ENCODE results near the gene HPD. TPM values are rescaled to one million over a fixed set of nuclear protein-coding genes. Genes with fewer than 3 reads are reported as not detected.

Gene HPD
- polyA plus RNA-seq, 6 donors from 2014 or later, result not detected

DNA sequence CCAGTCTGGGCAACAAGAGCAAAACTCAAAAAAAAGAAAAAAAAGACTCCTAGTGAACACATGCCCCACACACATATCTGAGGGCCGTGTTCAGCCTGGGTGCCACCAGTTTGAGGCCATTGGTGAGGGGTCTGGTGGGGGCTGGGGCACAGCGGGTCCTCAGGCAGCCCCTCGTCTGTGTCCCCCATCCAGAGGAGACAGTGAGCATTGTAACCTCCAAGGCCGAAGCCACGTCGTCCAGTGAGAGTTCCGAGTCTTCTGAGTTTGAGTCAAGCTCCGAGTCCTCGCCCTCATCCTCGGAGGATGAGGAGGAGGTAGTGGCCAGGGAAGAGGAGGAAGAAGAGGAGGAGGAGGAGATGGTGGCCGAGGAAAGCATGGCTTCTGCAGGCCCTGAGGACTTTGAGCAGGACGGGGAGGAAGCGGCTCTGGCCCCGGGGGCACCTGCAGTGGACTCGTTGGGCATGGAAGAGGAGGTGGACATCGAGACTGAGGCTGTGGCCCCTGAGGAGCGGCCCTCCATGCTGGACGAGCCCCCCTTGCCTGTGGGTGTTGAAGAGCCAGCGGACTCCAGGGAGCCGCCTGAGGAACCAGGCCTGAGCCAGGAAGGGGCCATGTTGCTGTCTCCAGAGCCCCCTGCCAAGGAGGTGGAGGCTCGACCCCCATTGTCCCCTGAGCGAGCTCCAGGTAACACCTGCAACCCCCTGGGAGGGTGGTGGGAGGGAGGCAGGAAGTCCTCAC lies 39.3 kb downstream of the HPD start:
- ATAC-seq (ENCODE audit: low read depth in 2 of 2) (no peak), DNase-seq (no peak)
- Mint-ChIP-seq H3K27ac (peak overlapping the region in 3 of 6 donors; percentile 16 to 23 (median 19)), H3K36me3 (peaks cover 0 to 14% of the 10 kb centered on the region in 2 donors), H3K4me3 (no peak overlapping the region), H3K9me3 (no peaks in the 10 kb centered on the region), H3K4me1 (peaks cover 0 to 9% (median 4%) of the 10 kb centered on the region in 3 donors), H3K27me3 (no peaks in the 10 kb centered on the region)

DNA sequence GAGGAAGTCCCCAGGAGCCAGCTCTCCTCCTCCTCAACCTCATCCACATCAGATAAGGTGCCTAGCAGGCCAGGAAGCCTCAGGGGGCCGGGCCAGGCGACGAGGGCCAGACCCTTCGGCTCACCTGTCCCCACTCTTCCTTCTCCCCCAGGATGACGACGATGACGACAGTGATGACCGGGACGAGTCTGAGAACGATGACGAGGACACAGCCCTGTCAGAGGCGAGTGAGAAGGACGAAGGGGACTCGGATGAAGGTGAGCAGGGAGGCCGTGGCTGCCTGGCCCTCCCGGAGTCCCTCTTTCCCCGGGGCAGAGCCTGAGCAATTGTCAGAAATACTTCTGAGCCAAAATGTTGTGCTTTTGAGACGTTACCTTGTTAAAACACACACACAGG lies 41.0 kb downstream of the HPD start:
- H3K4me3 Mint-ChIP-seq, result no peak overlapping the region
- ATAC-seq (ENCODE audit: low read depth in 2 of 2), result no peak
- no peaks in the 10 kb centered on the region for H3K27me3 Mint-ChIP-seq
- peaks cover 0 to 14% of the 10 kb centered on the region in 2 donors for H3K36me3 Mint-ChIP-seq
- H3K27ac Mint-ChIP-seq, result no peak overlapping the region
- no peak for DNase-seq
- peaks cover 13 to 21% (median 13%) of the 10 kb centered on the region in 3 donors for H3K4me1 Mint-ChIP-seq
- no peaks in the 10 kb centered on the region for H3K9me3 Mint-ChIP-seq

DNA sequence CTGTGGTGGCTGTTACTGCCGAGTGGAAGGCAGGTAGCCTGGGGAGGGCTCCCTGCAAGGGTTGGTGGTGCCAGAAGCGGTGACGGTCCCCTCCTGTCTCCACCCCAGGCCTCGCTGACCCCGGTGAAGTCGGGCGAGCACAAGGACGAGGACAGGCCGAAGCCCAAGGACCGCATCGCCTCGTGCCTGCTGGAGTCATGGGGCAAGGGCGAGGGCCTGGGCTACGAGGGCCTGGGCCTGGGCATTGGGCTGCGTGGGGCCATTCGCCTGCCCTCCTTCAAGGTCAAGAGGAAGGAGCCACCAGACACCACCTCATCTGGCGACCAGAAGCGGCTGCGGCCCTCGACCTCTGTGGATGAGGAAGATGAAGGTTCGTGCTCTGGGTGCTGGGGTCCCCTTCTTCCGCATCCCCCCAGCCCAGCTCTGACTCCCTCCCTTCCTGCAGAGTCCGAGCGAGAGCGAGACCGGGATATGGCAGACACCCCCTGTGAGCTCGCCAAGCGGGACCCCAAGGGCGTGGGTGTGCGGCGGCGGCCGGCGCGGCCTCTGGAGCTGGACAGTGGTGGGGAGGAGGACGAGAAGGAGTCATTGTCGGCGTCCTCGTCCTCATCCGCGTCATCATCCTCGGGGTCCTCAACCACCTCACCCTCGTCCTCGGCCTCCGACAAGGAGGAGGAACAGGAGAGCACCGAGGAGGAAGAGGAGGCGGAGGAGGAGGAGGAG lies 41.6 kb downstream of the HPD start:
- DNase-seq, result no peak
- H3K36me3 Mint-ChIP-seq, result peaks cover 0 to 14% of the 10 kb centered on the region in 2 donors
- H3K9me3 Mint-ChIP-seq, result no peaks in the 10 kb centered on the region
- no peaks in the 10 kb centered on the region for H3K27me3 Mint-ChIP-seq
- no peak for ATAC-seq (ENCODE audit: low read depth in 2 of 2)
- no peak overlapping the region for H3K27ac Mint-ChIP-seq
- H3K4me3 Mint-ChIP-seq, result no peak overlapping the region
- peaks cover 17 to 24% (median 17%) of the 10 kb centered on the region in 3 donors for H3K4me1 Mint-ChIP-seq

DNA sequence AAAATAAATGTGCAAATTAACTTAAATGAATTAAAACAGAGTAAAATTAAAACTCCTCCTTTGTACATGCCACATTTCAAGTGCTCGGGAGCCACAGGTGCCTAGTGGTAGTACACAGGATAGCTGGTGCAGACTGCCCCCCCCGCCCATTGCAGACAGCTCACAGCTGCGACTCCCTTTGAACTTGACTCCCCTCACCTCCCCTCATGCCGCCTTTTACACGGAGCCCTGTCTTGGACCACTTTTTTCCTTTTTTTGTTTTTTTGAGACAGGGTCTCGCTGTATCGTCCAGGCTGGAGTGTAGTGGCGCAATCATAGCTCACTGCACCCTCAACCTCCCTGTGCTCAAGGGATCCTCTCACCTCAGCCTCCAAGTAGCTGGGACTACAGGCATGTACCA lies 43.4 kb downstream of the HPD start:
- DNase-seq, result no peak
- Mint-ChIP-seq H3K27ac (peak overlapping the region in 1 of 6 donors; percentile 35), H3K4me3 (peak overlapping the region in 2 of 8 donors; percentile 15 to 61), H3K27me3 (no peaks in the 10 kb centered on the region), H3K36me3 (peaks cover 0 to 14% of the 10 kb centered on the region in 2 donors), H3K4me1 (peaks cover 30 to 36% (median 31%) of the 10 kb centered on the region in 3 donors), H3K9me3 (no peaks in the 10 kb centered on the region)
- no peak for ATAC-seq (ENCODE audit: low read depth in 2 of 2)

DNA sequence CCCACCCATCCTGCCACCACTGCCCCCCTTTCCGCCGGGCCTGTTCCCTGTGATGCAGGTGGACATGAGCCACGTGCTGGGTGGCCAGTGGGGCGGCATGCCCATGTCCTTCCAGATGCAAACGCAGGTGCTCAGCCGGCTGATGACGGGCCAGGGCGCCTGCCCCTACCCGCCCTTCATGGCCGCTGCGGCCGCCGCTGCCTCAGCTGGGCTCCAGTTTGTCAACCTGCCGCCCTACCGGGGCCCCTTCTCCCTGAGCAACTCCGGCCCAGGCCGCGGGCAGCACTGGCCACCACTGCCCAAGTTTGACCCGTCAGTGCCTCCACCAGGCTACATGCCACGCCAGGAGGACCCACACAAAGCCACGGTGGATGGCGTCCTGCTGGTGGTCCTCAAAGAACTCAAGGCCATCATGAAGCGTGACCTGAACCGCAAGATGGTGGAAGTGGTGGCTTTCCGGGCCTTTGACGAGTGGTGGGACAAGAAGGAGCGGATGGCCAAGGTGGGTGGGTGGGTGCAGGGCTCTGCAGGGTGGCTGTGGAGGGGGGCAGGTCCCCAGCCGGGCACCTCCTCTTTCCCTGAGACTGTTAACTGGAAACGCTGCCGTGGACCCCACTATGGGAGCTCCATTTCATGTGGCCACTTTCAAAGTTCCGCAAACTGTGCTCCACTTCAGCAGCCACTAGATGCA lies 44.1 kb downstream of the HPD start:
- no peak for ATAC-seq (ENCODE audit: low read depth in 2 of 2)
- peaks cover 0 to 16% of the 10 kb centered on the region in 2 donors for H3K36me3 Mint-ChIP-seq
- H3K27ac Mint-ChIP-seq, result no peak overlapping the region
- no peak overlapping the region for H3K4me3 Mint-ChIP-seq
- no peaks in the 10 kb centered on the region for H3K9me3 Mint-ChIP-seq
- DNase-seq, result no peak
- peaks cover 31 to 36% (median 34%) of the 10 kb centered on the region in 3 donors for H3K4me1 Mint-ChIP-seq
- no peaks in the 10 kb centered on the region for H3K27me3 Mint-ChIP-seq

DNA sequence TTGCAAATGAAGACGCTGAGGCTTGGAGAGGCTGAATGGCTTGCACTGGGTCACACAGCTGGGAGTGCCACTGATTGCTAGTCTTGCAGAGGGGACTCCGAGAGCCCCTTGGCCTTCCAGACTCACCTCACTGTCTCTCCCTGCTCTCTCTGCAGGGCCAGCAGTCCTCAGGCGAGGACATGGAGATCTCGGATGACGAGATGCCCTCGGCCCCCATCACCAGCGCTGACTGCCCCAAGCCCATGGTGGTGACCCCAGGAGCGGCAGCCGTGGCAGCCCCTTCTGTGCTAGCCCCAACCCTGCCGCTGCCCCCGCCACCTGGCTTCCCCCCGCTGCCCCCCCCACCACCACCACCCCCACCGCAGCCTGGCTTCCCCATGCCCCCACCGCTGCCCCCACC lies 44.7 kb downstream of the HPD start:
- ATAC-seq (ENCODE audit: low read depth in 2 of 2) (no peak), DNase-seq (no peak)
- Mint-ChIP-seq H3K27me3 (no peaks in the 10 kb centered on the region), H3K4me1 (peaks cover 27 to 41% (median 33%) of the 10 kb centered on the region in 3 donors), H3K4me3 (peak overlapping the region in 1 of 8 donors; percentile 57), H3K9me3 (no peaks in the 10 kb centered on the region), H3K27ac (no peak overlapping the region), H3K36me3 (peaks cover 0 to 14% of the 10 kb centered on the region in 2 donors)

DNA sequence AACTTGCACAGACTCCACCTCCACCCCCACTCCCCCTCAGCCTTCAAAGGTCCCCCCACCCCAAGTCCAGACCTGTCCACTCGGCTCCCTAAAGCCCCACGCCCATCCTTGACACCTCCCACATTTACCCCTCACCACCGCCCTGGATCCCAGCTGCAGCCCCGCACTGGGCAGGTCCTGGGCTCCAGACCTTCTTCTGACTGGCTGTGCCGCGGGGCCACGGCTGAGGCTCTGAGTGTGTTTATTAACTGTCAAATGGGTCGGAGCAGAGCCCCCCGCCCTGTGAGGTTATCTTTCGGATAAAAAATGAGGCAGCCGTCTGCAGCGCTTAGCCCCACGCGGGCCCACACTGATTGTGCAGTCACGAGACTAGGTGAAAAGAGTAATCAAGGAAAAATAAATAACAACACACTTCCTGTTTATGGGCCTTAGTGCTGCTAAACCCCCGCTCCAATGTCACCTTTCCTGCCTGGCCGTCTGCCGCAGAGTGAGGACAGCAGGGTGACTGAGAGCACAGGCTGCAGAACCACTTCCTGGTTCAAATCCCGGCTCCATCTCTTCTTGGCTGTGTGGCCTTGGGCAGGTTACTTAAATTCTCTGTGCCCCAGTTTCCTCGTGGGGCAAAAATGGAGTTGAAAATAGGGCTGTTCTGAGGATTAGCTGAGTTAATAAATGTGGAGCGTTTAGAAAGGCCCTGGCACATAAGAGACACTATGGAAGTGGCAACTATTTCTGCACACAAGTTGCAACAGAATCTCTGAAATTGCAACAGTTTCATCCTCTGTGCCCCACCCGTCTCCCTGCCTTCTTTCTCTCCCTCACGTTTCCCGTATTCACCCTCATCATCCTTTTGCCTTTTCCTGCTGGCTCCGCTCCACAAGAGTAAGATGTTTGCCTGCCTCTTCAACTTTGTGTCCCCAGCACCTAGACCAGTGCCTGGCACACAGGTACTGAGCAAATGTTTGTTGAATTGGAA lies 45.5 kb downstream of the HPD start:
- Mint-ChIP-seq H3K4me3 (peak overlapping the region; percentile 57 to 79 (median 68)), H3K36me3 (peaks cover 0 to 14% of the 10 kb centered on the region in 2 donors), H3K27me3 (no peaks in the 10 kb centered on the region), H3K4me1 (peaks cover 33 to 48% (median 35%) of the 10 kb centered on the region in 3 donors), H3K9me3 (no peaks in the 10 kb centered on the region), H3K27ac (peak overlapping the region in 4 of 6 donors; percentile 20 to 91 (median 46))
- DNase-seq (no peak), ATAC-seq (ENCODE audit: low read depth in 2 of 2) (no peak)

DNA sequence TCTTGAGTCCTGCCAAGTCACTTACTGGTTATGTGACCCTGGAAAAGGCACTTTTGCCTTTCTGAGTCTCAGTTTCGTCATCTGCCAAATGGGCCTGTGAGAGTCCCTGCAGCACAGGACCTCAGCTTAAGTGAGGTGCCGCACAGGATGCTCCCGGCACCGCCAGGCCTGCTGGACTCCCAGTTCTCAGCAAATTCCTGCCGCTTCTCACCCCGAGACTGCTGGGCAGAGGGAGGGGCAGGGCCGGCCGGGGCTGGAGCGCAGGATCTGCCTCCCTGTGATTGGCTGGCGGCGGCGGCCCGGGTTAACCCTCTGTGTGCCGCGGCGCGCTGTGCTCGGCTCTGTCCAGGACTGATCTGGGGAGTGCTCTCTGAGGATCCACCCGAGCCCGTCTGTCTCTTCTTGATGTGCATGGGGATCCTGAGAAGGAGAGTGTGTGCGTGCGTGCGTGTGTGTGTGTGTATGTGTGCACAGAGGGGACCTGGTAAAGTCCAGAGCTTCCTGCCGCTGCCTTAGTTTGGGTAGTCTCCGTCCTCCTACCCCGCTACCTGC lies 46.3 kb downstream of the HPD start:
- Mint-ChIP-seq H3K36me3 (peaks cover 0 to 14% of the 10 kb centered on the region in 2 donors), H3K4me3 (peak overlapping the region; percentile 33 to 81 (median 69)), H3K27ac (peak overlapping the region in 4 of 6 donors; percentile 20 to 91 (median 62)), H3K4me1 (peaks cover 40 to 56% (median 40%) of the 10 kb centered on the region in 3 donors), H3K9me3 (no peaks in the 10 kb centered on the region), H3K27me3 (no peaks in the 10 kb centered on the region)
- DNase-seq (no peak), ATAC-seq (ENCODE audit: low read depth in 2 of 2) (peak in 1 of 2 donors; percentile 6)

DNA sequence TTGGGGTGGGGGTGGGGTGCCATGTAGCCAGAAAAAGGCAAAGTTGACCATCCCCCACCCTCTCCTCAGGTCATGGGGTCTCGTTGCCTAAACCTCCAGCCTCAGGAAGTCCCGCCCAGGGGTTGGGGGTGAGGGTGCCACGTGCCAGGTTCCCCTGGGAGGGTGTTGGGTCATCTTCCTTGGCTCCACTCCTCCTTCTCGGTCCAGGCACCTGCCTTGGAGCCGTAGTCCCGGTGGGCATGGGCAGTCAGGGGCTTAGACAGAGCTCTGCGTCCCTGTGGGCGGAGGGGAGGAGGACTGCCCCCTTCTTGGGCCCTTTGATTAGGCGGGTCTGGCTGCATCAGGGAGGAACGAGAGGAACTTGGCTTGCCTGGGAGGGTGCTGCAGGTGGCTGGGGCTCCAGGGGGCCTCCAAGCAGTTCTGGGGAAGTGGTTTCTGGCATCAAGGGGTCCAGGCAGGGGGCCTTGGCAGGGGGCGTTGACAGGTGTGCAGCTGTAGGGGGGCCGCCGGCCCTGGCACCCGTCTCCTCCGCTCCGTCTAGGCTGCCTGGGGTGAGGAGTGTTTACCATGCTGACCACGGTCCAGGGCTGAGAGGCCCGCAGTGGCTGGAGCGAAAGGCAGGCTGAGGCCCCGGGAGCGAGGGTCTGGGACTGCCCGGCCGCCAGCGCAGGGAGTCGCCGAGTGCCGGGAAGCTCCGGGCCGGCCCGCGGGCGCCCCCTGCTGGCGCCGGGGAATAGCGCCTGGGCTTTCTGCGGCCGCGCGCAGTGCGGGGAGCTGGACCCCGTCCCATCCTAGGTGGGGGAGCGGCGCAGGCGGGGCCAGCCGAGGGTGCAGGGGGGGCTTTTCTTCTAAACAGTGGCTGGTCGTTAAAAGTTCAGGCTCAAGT lies 47.0 kb downstream of the HPD start:
- peak overlapping the region in 4 of 6 donors; percentile 75 to 92 (median 84) for H3K27ac Mint-ChIP-seq
- peaks cover 0 to 12% of the 10 kb centered on the region in 2 donors for H3K36me3 Mint-ChIP-seq
- ATAC-seq (ENCODE audit: low read depth in 2 of 2) (peak; percentile 75 to 76), DNase-seq (peak; percentile 71)
- H3K27me3 Mint-ChIP-seq, result no peaks in the 10 kb centered on the region
- peak overlapping the region; percentile 63 to 86 (median 80) for H3K4me3 Mint-ChIP-seq
- H3K4me1 Mint-ChIP-seq, result peaks cover 44 to 63% (median 46%) of the 10 kb centered on the region in 3 donors
- H3K9me3 Mint-ChIP-seq, result no peaks in the 10 kb centered on the region

DNA sequence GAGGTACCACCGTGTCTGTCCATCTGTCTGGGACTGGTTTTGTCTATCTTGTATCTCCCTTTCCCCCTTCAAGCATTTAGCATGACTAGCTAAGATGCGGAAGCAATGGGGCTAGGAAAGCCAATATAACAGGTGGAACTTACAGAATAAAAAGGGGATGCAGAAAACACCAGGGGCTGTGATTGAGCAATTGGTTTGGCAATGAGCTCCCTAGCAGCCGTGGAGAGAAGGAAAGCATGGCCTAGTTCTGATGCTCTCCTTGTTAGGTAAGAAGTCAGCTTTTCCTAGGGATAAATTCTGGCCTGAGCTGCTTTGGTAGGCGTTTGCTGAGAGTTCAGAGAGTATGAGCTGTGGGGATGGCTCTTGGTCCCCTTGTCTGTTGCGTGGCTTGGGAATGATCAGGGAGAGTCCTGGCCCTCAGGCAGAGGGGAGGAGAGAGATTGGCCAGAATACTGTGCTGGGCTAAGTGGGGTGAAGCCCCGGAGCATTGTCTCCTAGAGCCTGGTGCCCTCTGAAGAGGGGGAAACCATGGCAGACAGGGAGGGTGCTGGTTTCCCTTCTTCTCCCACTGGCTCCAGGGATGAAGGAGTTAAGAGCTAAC lies 47.7 kb downstream of the HPD start:
- ATAC-seq (ENCODE audit: low read depth in 2 of 2), result no peak
- no peaks in the 10 kb centered on the region for H3K27me3 Mint-ChIP-seq
- H3K4me1 Mint-ChIP-seq, result peaks cover 45 to 70% (median 53%) of the 10 kb centered on the region in 3 donors
- peak overlapping the region; percentile 45 to 83 (median 76) for H3K4me3 Mint-ChIP-seq
- peaks cover 4 to 13% of the 10 kb centered on the region in 2 donors for H3K36me3 Mint-ChIP-seq
- DNase-seq, result no peak
- peak overlapping the region in 4 of 6 donors; percentile 16 to 95 (median 83) for H3K27ac Mint-ChIP-seq
- no peaks in the 10 kb centered on the region for H3K9me3 Mint-ChIP-seq

DNA sequence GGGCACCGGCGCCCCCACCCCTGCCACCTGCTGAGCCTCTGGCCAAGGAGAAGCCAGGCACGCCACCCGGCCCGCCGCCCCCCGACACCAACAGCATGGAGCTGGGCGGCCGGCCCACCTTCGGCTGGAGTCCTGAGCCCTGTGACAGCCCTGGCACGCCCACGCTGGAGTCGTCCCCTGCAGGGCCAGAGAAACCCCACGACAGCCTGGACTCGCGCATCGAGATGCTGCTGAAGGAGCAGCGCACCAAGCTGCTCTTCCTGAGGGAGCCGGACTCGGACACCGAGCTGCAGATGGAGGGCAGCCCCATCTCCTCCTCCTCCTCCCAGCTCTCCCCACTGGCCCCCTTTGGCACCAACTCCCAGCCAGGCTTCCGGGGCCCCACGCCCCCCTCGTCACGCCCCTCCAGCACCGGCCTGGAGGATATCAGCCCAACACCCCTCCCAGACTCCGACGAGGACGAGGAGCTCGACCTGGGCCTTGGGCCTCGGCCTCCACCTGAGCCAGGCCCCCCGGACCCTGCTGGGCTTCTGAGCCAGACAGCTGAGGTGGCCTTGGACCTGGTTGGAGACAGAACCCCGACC lies 48.3 kb downstream of the HPD start:
- ATAC-seq (ENCODE audit: low read depth in 2 of 2), result no peak
- Mint-ChIP-seq H3K27ac (no peak overlapping the region), H3K9me3 (no peaks in the 10 kb centered on the region), H3K27me3 (no peaks in the 10 kb centered on the region), H3K4me1 (peaks cover 49 to 74% (median 59%) of the 10 kb centered on the region in 3 donors), H3K36me3 (peaks cover 4 to 13% of the 10 kb centered on the region in 2 donors), H3K4me3 (no peak overlapping the region)
- no peak for DNase-seq

All from naive B cell (primary cell).